Measurements from ENCODE around the gene TSHZ2.
"Not testable (repeated sequence)": the region's sequence is repeated elsewhere in the genome, so short reads cannot be mapped to it uniquely, and the experiment has no call there.

The TSHZ2 gene

DNA sequence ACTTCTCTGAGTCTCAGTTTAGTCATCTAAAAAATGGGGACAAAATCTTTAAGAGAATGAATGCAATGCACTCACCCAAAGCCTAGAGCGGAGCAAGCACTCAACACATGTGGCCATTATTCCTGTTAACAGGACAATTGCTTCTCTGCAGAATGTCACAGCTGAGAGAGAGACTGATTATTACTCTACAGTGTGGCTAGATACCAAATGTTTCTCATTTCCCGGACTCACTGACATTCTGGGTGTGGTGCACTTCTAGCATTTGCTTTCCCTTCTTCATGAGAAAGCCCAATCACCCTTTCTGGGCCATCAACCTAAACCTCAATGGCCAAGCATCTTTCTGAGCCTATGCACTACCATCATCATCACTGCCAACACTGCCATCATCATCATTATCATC, 347.6 kb downstream of the TSHZ2 start:
- TF ChIP-seq EZH2 (IDR thresholded peaks at IDR 0.05; ENCODE audit: borderline replicate concordance, low read length) (no peak), CTCF (IDR thresholded peaks at IDR 0.05; ENCODE audit: low read length) (no peak)

DNA sequence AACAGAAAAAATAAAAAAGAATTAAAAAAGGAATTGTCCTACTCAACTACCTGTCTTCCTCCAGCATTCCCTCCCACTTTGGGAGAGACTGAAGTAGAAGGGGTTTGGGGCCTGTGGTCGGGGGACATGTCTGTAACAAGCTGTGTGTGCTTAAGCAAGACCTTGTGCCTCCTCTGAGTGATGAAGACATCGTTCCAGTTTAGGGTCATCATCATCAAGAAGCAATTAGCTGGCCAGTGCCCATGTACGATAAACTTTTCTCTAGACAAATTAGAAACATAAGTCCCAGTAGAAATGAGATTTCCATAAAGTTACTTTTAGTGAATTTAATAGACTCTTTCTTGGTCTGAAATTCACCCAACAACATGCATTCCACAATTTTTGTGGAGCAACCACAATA, 348.5 kb downstream of the TSHZ2 start:
- no peaks in the 10 kb centered on the region for H4K20me1 ChIP-seq (ENCODE audit: insufficient read depth, low read length)
- H3K4me3 ChIP-seq (ENCODE audit: low read depth, low read length, poor library complexity, severe bottlenecking), result no peak overlapping the region
- H3K9ac ChIP-seq (ENCODE audit: low read length), result no peak overlapping the region
- no peak for TF ChIP-seq EZH2 (IDR thresholded peaks at IDR 0.05; ENCODE audit: borderline replicate concordance, low read length)
- H3F3A ChIP-seq (ENCODE audit: insufficient read depth, low read length), result no peaks in the 10 kb centered on the region
- no peaks in the 10 kb centered on the region for H3K79me2 ChIP-seq (ENCODE audit: insufficient read depth, low read length)
- H3K9me2 ChIP-seq (ENCODE audit: low read depth, low read length), result no peaks in the 10 kb centered on the region
- H3K36me3 ChIP-seq (ENCODE audit: insufficient read depth, low read length), result no peaks in the 10 kb centered on the region
- no peaks in the 10 kb centered on the region for H3K4me1 ChIP-seq (ENCODE audit: insufficient read depth, low read length, severe bottlenecking)
- no peak overlapping the region for H3K4me2 ChIP-seq (ENCODE audit: low read length)
- no peak overlapping the region for H3K27ac ChIP-seq (ENCODE audit: low read depth, low read length, poor library complexity, severe bottlenecking)
- no peaks in the 10 kb centered on the region for H3K9me3 ChIP-seq (ENCODE audit: low read length)
- H2AFZ ChIP-seq (ENCODE audit: low read length), result no peak overlapping the region
- H3K27me3 ChIP-seq (ENCODE audit: insufficient read depth, low read length), result no peaks in the 10 kb centered on the region; the same call in 1 of the 2 replicates

More for the DNA sequence above, 347.6 kb downstream of the TSHZ2 start:
- Histone ChIP-seq H3K79me2 (ENCODE audit: insufficient read depth, low read length) (no peaks in the 10 kb centered on the region), H3K36me3 (ENCODE audit: insufficient read depth, low read length) (no peaks in the 10 kb centered on the region), H3K4me3 (ENCODE audit: low read depth, low read length, poor library complexity, severe bottlenecking) (no peak overlapping the region), H3K27ac (ENCODE audit: low read depth, low read length, poor library complexity, severe bottlenecking) (no peak overlapping the region), H3F3A (ENCODE audit: insufficient read depth, low read length) (no peaks in the 10 kb centered on the region), H3K4me2 (ENCODE audit: low read length) (no peak overlapping the region), H4K20me1 (ENCODE audit: insufficient read depth, low read length) (no peaks in the 10 kb centered on the region), H3K27me3 (ENCODE audit: insufficient read depth, low read length) (no peaks in the 10 kb centered on the region; the same call in 1 of the 2 replicates), H2AFZ (ENCODE audit: low read length) (no peak overlapping the region), H3K9ac (ENCODE audit: low read length) (no peak overlapping the region), H3K9me2 (ENCODE audit: low read depth, low read length) (no peaks in the 10 kb centered on the region), H3K9me3 (ENCODE audit: low read length) (no peaks in the 10 kb centered on the region), H3K4me1 (ENCODE audit: insufficient read depth, low read length, severe bottlenecking) (no peaks in the 10 kb centered on the region)

GRCh38 chr20:53321596-53321995, 349.4 kb downstream of the TSHZ2 start:
- Histone ChIP-seq H3K4me2 (ENCODE audit: low read length) (no peak overlapping the region), H3K27me3 (ENCODE audit: insufficient read depth, low read length) (no peaks in the 10 kb centered on the region; the same call in 1 of the 2 replicates), H4K20me1 (ENCODE audit: insufficient read depth, low read length) (no peaks in the 10 kb centered on the region), H2AFZ (ENCODE audit: low read length) (no peak overlapping the region), H3K9me2 (ENCODE audit: low read depth, low read length) (no peaks in the 10 kb centered on the region), H3K9ac (ENCODE audit: low read length) (no peak overlapping the region), H3F3A (ENCODE audit: insufficient read depth, low read length) (no peaks in the 10 kb centered on the region), H3K79me2 (ENCODE audit: insufficient read depth, low read length) (no peaks in the 10 kb centered on the region), H3K4me3 (ENCODE audit: low read depth, low read length, poor library complexity, severe bottlenecking) (no peak overlapping the region), H3K36me3 (ENCODE audit: insufficient read depth, low read length) (no peaks in the 10 kb centered on the region), H3K27ac (ENCODE audit: low read depth, low read length, poor library complexity, severe bottlenecking) (no peak overlapping the region), H3K4me1 (ENCODE audit: insufficient read depth, low read length, severe bottlenecking) (no peaks in the 10 kb centered on the region), H3K9me3 (ENCODE audit: low read length) (no peaks in the 10 kb centered on the region)
- TF ChIP-seq EZH2 (IDR thresholded peaks at IDR 0.05; ENCODE audit: borderline replicate concordance, low read length) (no peak), CTCF (IDR thresholded peaks at IDR 0.05; ENCODE audit: low read length) (no peak)

DNA sequence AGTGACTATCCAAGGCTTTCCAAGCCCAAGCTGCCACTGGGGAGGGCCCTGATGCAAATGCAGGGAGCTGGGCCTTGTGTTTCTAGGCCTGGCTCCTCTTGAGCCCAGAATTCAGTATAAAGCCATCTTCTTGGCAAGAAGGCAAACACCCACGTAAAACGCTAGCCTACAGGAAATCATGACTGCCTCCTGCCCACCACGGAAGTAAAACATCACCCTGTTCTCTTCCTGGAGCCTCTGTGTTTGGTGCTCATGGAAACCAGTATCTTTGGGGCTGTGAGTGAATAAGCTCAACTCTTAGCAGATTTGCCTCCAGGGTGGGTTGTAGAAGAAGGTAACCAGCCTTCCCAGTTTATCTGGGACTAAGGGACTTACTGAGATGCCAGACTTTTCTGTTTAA, 350.5 kb downstream of the TSHZ2 start:
- no peaks in the 10 kb centered on the region for H3K9me2 ChIP-seq (ENCODE audit: low read depth, low read length)
- H4K20me1 ChIP-seq (ENCODE audit: insufficient read depth, low read length), result no peaks in the 10 kb centered on the region
- H3K27ac ChIP-seq (ENCODE audit: low read depth, low read length, poor library complexity, severe bottlenecking), result no peak overlapping the region
- no peak overlapping the region for H2AFZ ChIP-seq (ENCODE audit: low read length)
- H3K36me3 ChIP-seq (ENCODE audit: insufficient read depth, low read length), result no peaks in the 10 kb centered on the region
- no peaks in the 10 kb centered on the region for H3K79me2 ChIP-seq (ENCODE audit: insufficient read depth, low read length)
- no peak overlapping the region for H3K4me3 ChIP-seq (ENCODE audit: low read depth, low read length, poor library complexity, severe bottlenecking)
- no peak overlapping the region for H3K4me2 ChIP-seq (ENCODE audit: low read length)
- H3K9ac ChIP-seq (ENCODE audit: low read length), result no peak overlapping the region
- H3K27me3 ChIP-seq (ENCODE audit: insufficient read depth, low read length), result no peaks in the 10 kb centered on the region; the same call in 1 of the 2 replicates
- TF ChIP-seq EZH2 (IDR thresholded peaks at IDR 0.05; ENCODE audit: borderline replicate concordance, low read length) (no peak), CTCF (IDR thresholded peaks at IDR 0.05; ENCODE audit: low read length) (no peak)
- no peaks in the 10 kb centered on the region for H3F3A ChIP-seq (ENCODE audit: insufficient read depth, low read length)
- H3K4me1 ChIP-seq (ENCODE audit: insufficient read depth, low read length, severe bottlenecking), result no peaks in the 10 kb centered on the region
- no peaks in the 10 kb centered on the region for H3K9me3 ChIP-seq (ENCODE audit: low read length)

DNA sequence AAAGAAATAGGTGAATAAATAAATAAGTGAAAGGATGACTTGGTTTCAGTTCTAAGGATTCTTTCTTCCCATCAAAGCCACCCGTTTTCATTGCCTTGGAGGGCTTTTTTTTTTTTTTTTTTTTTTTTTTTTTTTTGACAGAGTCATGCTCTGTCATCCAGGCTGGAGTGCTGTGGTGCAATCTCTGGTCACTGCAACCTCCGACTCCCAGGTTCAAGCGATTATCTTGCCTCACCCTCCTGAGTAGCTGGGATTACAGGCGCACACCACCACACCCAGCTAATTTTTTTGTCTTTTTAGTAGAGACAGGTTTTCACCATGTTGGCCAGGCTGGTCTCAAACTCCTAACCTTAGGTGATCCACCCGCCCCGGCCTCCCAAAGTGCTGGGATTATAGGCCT, 351.3 kb downstream of the TSHZ2 start:
- not testable (repeated sequence) for H3K79me2 ChIP-seq (ENCODE audit: insufficient read depth, low read length); H2AFZ ChIP-seq (ENCODE audit: low read length)

More for the DNA sequence above, 351.3 kb downstream of the TSHZ2 start:
- H3K4me3 ChIP-seq (ENCODE audit: low read depth, low read length, poor library complexity, severe bottlenecking); H3K4me2 ChIP-seq (ENCODE audit: low read length); H3K27me3 ChIP-seq (ENCODE audit: insufficient read depth, low read length); H3F3A ChIP-seq (ENCODE audit: insufficient read depth, low read length); H4K20me1 ChIP-seq (ENCODE audit: insufficient read depth, low read length); H3K4me1 ChIP-seq (ENCODE audit: insufficient read depth, low read length, severe bottlenecking); H3K36me3 ChIP-seq (ENCODE audit: insufficient read depth, low read length); H3K27ac ChIP-seq (ENCODE audit: low read depth, low read length, poor library complexity, severe bottlenecking); H3K9me2 ChIP-seq (ENCODE audit: low read depth, low read length); H3K9ac ChIP-seq (ENCODE audit: low read length); H3K9me3 ChIP-seq (ENCODE audit: low read length): not testable (repeated sequence)

Data from OCI-LY1 (cell line).